Measurements from ENCODE around the gene MXRA8. TPM values are rescaled to one million over a fixed set of nuclear protein-coding genes. Genes with fewer than 3 reads are reported as not detected.

The MXRA8 gene
- total and polyA plus RNA-seq, 9 of the 15 experiments (the other 6 are each of a cell fraction or from before 2014, with no cell fraction given): 0.66 to 11.3 (median 6.3) TPM

- TF ChIP-seq ZNF609 (CRISPR knock-in tag; IDR thresholded peaks at IDR 0.05; ENCODE audit: borderline replicate concordance) (no peak), UBTF (IDR thresholded peaks at IDR 0.05; ENCODE audit: borderline replicate concordance in 1 of 2, low read depth in 2 of 2, low read length in 2 of 2) (peak in 1 of 2 experiments; percentile 74; a peak in 1 of 4 replicates), JUN (IDR thresholded peaks at IDR 0.05; ENCODE audit: borderline replicate concordance, low read depth, low read length) (no peak), JUN (CRISPR knock-in tag; IDR thresholded peaks at IDR 0.05; ENCODE audit: borderline replicate concordance) (peak; percentile 18; the same call in 1 of the 2 replicates), HDAC2 (IDR thresholded peaks at IDR 0.05) (no peak), TEAD1 (CRISPR knock-in tag; IDR thresholded peaks at IDR 0.05) (peak in 1 of 2 experiments; percentile 9; a peak in 1 of 4 replicates), MED1 (CRISPR knock-in tag; IDR thresholded peaks at IDR 0.05; ENCODE audit: borderline replicate concordance) (no peak), RNF219 (CRISPR knock-in tag; IDR thresholded peaks at IDR 0.05) (no peak), HBP1 (CRISPR knock-in tag; IDR thresholded peaks at IDR 0.05) (no peak), EZH2 (IDR thresholded peaks at IDR 0.05; ENCODE audit: borderline replicate concordance, low read depth, low read length) (no peak), RBM22 (IDR thresholded peaks at IDR 0.05; ENCODE audit: low read depth, low read length, poor library complexity, severe bottlenecking) (no peak), WHSC1 (IDR thresholded peaks at IDR 0.05; ENCODE audit: low read length) (no peak), USF2 (CRISPR knock-in tag; IDR thresholded peaks at IDR 0.05) (0 out of 2 replicates have a peak, but pooled peaks have one; percentile 14)
Observed at GRCh38 chr1:1308756-1309250, 49.6 kb downstream of the MXRA8 start (continued).
